Measurements from ENCODE around the gene KRT32.
"Not testable (repeated sequence)": the region's sequence is repeated elsewhere in the genome, so short reads cannot be mapped to it uniquely, and the experiment has no call there.

KRT32 gene

DNA sequence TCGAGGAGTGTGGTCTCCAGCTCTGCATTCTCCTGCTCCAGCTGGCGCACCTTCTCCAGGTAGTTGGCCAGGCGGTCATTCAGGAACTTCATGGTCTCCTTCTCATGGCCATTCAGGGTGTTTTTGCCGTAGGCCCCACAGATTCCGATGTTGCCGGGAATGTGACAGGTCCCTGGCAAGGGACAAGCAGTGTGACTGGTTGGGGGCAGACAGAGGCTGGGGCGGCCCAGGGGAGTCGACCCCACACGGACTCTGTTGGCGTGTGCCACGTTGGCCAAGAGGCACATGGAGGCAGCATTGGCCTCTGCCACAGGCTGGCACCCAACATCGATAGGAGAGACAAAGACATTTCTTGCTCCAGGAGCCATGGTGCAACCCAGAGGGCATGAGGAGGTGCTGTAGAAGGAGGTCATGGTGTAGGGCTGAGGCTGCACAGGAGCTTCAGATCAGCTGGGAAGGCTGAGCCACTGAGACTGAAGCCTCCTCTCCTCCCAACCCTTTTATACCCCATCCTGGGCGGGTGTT lies 43.0 kb downstream of the KRT32 start, which contains the start of gene KRT37:
Gene KRT37 (minus strand): TSS at position 475 of the 525 bp plus-strand sequence. CDS start 62 bp downstream, at position 413.
- DNase-seq (ENCODE audit: low read depth) = no peak

DNA sequence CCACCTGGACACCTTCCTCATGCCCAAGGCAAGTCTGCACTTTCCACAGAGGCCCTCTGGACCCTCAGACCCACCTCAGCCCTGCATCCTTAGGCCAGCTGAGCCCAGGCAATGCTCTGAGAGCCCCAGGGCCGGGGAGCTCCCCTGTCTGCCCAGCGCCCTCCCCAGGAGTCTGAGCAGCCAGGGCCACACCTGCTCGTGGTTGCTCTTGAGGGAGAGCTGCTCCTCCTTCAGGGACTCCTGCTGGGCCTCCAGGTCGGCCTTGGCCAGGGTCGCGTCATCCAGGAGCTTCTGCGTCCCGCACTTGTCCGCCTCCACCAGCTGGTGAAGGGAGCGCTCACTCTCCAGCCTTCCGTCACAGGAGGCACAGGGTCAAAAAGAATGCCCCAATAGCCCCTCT lies 44.6 kb downstream of the KRT32 start:
- DNase-seq (ENCODE audit: low read depth) = not testable (repeated sequence)

DNA sequence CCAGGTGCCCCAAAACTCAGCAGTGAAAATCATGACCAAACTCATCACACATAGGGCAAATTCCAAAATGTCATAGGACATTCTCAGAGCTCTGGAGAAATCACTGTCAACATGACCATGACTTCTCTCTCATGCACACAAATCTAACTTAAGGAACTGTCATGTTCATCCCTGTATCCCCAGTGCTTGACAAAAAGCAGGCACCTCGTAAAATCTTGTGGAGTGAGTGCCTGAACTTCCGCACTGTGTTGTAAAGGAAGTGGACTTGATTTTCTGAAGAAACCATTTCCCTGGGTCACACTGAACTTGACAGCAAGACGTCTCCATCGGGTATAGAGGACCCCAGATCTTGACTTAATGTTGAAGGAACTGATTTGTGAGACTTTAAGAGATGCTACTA lies 45.6 kb downstream of the KRT32 start:
- DNase-seq (ENCODE audit: low read depth) = no peak

DNA sequence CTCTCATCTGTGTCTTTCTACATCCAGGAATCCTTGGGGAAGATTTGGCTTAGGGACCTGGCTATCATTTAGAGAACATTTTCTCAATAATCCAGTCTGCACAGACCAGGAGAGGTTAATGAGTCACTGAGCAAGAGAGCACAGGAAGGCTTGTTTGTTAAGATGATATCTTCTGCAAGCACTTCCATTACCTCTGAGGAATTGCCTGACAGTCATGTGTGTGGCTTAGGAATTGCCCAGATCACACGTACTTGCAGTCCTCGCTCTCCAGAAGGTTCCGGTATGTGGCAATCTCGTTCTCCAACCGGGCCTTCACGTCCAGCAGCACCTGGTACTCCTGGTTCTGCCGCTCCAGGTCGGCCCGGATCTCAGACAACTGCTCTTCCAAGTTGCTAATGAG lies 46.1 kb downstream of the KRT32 start:
- peak; percentile 52 for DNase-seq (ENCODE audit: low read depth)

DNA sequence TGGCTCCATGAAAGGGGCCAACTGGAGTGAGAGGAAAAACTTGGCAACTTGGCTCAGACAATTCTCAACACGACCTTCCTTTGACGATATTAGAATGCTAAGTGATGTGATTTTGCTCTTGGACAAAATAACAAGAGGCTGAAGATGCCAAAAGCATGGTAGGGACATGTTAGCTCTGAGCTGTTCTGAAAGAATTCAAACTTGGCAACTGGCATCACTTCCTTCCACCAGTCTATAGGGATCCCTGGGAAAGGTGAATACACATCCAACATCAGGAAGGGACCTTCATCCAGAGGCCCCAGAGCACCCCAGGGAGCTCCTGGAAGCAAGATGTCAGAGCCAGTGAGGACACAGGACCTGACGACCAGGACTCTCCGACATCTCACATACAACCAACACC lies 47.1 kb downstream of the KRT32 start:
- DNase-seq (ENCODE audit: low read depth) = no peak

DNA sequence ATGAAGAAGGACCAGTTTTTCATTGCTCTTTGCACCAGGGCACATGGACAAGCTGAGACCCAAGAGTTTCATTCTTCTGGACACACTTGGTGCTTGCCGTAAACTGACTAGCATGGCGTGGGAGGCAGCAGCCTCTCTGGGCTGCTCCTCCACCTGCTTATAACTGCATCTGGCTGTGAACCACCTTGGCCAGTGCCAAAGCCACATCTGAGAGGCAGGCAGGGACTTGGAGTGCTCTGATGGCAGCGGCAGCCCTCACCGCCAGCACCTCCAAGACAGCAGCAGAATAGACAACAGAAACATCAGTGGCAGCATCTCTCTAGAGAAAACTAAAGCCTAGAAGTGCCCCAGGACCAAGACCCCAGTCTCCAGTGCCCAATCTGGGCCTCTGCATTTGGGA lies 47.5 kb downstream of the KRT32 start:
- no peak for DNase-seq (ENCODE audit: low read depth)

DNA sequence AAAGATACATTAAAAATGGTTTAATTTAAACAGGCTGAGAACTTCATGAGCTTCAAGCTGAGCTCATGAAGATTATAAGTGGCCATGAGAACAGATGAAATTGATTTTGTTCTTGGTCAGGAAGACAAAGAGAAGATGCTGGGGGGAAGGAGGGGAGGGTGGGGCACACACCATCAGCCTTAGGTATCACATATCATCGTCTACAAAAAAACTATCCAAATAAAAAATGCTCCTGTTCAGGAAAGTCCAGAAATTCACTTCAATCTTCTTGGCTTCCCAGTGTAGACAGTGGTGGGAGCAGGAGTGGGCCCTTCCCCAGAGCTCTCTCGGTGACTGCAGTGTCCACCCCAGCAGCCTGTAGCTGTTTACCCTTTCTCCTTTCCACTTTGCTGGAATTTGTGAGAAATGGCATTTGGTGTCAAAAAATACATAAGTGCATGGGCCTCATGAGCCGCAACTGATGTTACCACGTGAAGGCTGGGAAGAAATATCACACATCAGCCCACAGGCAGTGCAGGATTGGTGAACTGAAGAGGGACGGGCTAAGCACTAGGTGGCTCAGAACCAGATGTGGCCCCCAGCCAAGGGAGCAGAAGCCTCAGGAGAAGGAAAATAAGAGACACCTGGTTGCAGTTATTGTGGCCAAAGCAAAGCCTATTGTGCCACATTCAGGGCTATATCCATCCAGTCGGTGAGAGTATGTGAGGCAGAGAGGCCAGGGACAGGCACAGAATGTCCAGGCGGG lies 48.9 kb downstream of the KRT32 start:
- DNase-seq (ENCODE audit: low read depth) = no peak

DNA sequence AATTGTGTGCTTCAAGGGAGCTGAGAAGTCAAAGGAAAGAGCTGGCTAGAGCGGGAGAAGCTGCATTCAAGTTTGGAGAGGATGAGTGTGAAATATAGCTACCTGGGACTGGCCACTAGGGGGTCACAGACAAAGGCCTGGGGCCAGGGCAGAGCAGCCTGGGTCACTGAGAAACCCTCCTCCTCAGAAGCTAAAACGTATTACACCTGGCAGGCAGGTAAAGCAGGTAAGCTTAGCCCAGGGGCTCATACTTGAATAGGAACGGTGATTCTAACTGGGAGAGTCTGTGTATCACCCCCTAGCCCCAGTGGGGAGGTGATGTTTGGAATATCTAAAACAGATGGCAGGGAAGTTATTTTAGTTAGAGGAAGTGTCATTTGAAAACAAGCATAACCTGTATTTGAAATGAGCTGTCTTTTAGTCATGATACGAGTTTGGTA lies 49.6 kb downstream of the KRT32 start:
- no peak for DNase-seq (ENCODE audit: low read depth)

DNA sequence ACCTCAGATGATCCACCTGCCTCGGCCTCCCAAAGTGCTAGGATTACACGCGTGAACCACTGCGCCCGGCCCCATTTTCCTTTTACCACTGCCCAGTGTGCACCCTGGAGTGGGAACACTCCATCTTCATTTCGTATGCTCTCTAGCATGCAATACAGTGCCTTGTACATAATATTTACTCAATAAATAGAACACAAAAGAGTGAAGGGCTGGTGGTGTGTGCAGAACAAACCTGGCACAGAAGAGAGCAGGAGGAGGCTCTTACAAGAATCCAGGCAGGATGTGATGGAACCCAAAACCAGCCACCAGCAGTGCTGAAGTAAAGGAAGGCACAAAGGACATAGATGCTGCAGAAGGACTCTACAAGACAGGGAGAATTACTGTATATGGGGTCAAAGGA lies 50.1 kb downstream of the KRT32 start:
- DNase-seq (ENCODE audit: low read depth) = no peak

DNA sequence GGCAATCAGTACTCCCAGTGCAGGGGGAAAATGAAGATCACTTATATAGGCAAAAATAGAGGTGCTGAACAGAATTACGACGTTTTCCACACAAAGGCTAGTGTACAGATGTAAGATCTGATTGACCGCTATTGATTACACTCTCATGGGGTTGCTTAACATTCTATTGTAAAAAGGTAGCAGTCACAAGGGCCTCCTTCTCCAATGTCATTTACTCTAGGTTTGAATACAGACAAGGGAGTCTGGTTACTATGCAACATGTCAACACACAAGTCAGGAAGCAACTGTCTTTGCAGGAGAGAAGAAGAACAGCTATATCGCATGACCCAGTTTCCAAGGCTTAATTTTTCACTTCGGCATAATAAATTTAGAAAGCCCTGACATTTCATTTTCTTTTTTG lies 50.7 kb downstream of the KRT32 start:
- DNase-seq (ENCODE audit: low read depth) = no peak

DNA sequence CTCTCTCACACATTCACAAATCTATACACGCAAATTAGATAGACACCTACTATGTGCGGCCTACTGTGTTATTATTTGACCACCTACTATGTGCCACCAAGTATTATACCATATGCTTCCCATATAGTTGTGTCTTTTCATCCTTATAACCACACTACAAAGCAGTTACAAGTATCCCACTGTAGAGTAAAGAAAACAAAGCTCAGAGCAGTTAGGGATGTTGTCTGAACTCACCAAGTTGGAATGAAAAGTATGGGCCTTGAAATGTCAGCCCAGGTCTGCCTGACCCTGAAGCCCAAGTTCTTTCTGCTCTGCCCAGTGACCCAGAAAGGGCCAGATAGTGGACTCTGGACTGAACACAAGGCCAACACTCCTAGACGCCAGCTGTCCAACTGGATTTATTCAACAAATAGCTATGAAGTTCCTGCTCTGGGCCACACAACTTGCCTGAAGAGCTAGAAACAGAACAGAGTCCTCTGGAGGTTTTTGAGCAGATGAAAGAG lies 51.3 kb downstream of the KRT32 start:
- peak; percentile 41 for DNase-seq (ENCODE audit: low read depth)

DNA sequence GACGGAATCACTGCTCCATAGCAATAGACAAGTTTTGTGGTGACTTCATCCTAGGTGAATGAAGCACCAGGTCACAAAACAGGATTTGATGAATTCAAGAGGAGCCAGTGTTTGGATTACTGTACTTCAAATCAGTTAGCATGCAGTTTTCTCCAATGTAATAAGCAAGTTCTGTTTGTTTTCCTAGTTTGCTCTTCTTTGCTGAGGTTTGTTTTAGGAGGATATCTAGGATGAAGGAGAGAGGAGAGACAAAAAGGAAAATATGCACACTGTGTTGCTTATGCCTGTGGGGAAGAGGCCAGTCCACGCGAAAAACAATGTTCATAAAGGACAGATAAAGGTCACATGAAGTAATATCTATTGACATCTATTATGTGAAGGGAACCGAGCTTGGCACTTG lies 51.8 kb downstream of the KRT32 start:
- DNase-seq (ENCODE audit: low read depth) = no peak

DNA sequence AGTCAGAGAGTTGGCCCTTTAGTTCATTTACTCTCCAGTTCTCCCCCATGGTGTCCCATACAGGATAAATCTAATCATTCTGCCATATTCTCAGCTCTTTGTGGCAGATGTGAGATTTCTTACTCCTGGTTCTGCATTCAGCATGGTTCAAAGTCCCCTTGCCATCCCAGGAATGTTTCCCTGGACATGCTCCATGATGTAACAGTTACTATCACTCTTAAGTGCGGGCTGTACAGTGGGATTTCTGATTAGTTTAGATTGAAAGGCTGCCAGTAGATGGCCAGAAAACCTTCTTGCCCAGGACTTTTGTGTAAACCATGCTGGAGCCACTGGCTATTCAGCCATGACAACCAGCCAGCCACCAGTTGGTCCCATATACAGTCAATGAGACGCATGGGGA lies 53.2 kb downstream of the KRT32 start:
- no peak for DNase-seq (ENCODE audit: low read depth)

DNA sequence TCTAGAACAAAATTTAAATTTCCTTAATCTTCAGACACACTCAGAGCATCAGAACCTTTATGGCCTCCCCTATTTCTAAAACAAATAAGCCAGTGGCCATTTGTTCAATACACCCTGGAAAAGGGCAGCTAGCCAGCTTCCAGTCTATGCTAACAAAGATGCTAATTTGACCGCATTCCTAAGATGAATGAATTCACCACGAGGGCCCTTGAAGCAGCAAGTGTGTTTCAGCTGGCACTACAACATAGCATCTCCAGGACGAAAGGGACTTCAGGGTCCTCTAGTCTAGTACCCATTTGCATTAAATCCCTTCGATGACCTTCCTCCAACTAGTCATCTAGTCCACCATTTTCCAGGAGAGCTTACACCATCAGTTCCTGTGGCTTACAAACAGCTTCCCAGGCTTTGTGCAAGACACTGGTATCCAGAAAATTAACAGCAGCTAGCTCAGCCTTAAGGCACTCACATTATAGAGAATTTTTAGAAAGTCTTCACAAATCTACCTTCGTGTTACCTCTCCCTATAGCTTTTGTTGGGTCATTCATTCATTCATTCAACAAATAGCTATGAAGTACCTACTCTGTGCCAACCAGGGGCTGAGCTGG lies 53.7 kb downstream of the KRT32 start:
- no peak for DNase-seq (ENCODE audit: low read depth)

DNA sequence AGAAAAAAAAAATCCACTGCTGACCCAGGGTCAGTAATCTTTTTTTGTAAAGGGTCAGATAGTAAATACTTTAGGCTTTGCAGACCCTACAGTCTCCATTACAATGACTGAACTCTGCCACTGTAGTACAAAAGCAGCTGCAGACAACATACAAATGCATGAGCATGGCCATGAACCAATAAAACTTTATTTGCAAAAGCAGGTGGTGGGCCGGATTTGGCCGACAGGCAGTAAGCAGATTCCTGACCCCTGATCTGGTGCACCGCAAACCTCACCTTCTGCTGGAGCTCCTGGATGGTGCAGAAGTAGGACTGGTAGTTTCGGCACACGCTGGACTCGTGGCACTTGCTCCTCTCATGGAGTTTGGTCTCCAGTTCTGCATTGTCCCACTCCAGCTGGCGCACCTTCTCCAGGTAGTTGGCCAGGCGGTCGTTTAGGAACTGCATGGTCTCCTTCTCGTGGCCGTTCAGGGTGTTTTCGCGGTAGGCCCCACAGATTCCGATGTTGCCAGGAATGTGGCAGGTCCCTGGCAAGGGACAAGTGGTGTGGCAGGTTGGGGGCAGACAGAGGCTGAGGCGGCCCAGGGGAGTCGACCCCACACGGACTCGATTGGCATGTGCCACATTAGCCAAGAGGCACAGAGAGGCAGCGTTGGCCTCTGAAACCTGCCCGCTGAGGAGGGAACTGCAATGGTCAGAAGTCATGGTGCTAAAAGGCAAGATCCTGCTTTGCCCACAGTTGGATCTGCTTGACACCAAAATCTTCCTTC lies 55.9 kb downstream of the KRT32 start:
- no peak for DNase-seq (ENCODE audit: low read depth)
